GM12891 (cell line): Measurements from ENCODE around the gene NTNG1.

Experiments
- PAX5 ChIP-seq: IDR thresholded peaks from 2 replicates; pipeline ENCODE4 v1.6.1; 2011; ENCODE audit warnings: low read length, moderate library complexity, mild to moderate bottlenecking; ENCODE audit not compliant: insufficient read depth, severe bottlenecking
- POLR2A ChIP-seq: IDR thresholded peaks from 2 replicates; pipeline ENCODE4 v1.6.1; 2011; ENCODE audit warnings: low read depth, low read length, control low read depth
- POLR2AphosphoS5 ChIP-seq: IDR thresholded peaks from 2 replicates; pipeline ENCODE4 v1.6.1; 2011; ENCODE audit warnings: low read depth, low read length, control low read depth
- TAF1 ChIP-seq: IDR thresholded peaks from 2 replicates; pipeline ENCODE4 v1.6.1; 2011; ENCODE audit warnings: low read depth, low read length, control low read depth

DNA sequence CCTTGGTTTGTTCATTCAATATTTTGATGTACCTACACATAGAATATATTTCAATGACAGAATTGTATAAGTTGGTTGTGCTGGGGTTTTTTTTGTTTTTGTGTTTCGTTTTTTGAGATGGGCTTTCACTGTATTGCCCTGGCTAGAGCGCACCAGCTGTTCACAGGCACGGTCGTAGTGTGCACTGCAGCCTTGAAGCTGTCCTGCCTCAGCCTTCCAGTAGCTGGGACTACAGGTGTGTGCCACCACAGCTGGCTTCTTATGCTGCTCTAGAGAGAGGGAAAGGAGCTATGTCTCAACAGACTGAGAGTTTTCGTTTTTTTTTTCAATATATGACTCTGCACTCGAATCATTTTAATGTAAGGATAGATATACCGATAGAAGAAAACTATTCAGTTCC, 102.6 kb downstream of the NTNG1 start:
- TF ChIP-seq POLR2AphosphoS5 (no peak), POLR2A (no peak), PAX5 (no peak), TAF1 (no peak)
